SK-N-SH treated with all-trans-retinoic acid at 6 μM for 48 hours (cell line): ENCODE measurements around the gene BOK.

Experiments
- ATAC-seq: fragments of 200-7000 bp; cut with Tn5 transposase; 3 replicates; pipeline ENCODE4 v1.9.1; 2020; ENCODE audit warnings: mild to moderate bottlenecking, moderate library complexity
- ARNTL ChIP-seq: fragments of 450-650 bp; formaldehyde crosslinking; IDR thresholded peaks from 2 replicates; pipeline ENCODE4 v1.5.0; 2020; ENCODE audit warnings: low read depth, mild to moderate bottlenecking, moderate library complexity, borderline replicate concordance
- BACH2 ChIP-seq: fragments of 250-450 bp; sonication (Bioruptor Pico); IDR thresholded peaks from 2 replicates; pipeline ENCODE4 v1.9.0; 2021; ENCODE audit warnings: mild to moderate bottlenecking, borderline replicate concordance
- CSDC2 ChIP-seq: fragments of 250-450 bp; sonication (Bioruptor Pico); IDR thresholded peaks from 2 replicates; pipeline ENCODE4 v1.5.0; 2020; ENCODE audit warnings: mild to moderate bottlenecking, moderate library complexity
- ESRRG ChIP-seq: fragments of 250-450 bp; sonication (Bioruptor Pico); IDR thresholded peaks from 2 replicates; pipeline ENCODE4 v1.6.1; 2021; ENCODE audit warnings: mild to moderate bottlenecking
- GLIS3 ChIP-seq: fragments of 250-450 bp; sonication (Bioruptor Pico); IDR thresholded peaks from 2 replicates; pipeline ENCODE4 v1.5.0; 2020; ENCODE audit warnings: mild to moderate bottlenecking, moderate library complexity
- ISL1 ChIP-seq: fragments of 250-450 bp; sonication (Bioruptor Pico); IDR thresholded peaks from 2 replicates; pipeline ENCODE4 v2.1.2; 2022; ENCODE audit warnings: mild to moderate bottlenecking, moderate library complexity
- RARB ChIP-seq: fragments of 250-450 bp; sonication (Bioruptor Pico); IDR thresholded peaks from 2 replicates; pipeline ENCODE4 v1.8.0; 2021; ENCODE audit warnings: mild to moderate bottlenecking, moderate library complexity
- TCF4 ChIP-seq: fragments of 250-450 bp; sonication (Bioruptor Pico); IDR thresholded peaks from 2 replicates; pipeline ENCODE4 v1.8.0; 2021; ENCODE audit warnings: mild to moderate bottlenecking, moderate library complexity, borderline replicate concordance
- TOX ChIP-seq: fragments of 250-450 bp; sonication (Bioruptor Pico); IDR thresholded peaks from 2 replicates; pipeline ENCODE4 v1.8.0; 2021; ENCODE audit warnings: mild to moderate bottlenecking, moderate library complexity, borderline replicate concordance
- ZC3H10 ChIP-seq: fragments of 250-450 bp; sonication (Bioruptor Pico); IDR thresholded peaks from 2 replicates; pipeline ENCODE4 v1.5.1; 2021; ENCODE audit warnings: mild to moderate bottlenecking, moderate library complexity
- ZFP3 ChIP-seq: fragments of 250-450 bp; sonication (Bioruptor Pico); IDR thresholded peaks from 2 replicates; pipeline ENCODE4 v1.5.0; 2020; ENCODE audit warnings: mild to moderate bottlenecking, moderate library complexity
- ZNF565 ChIP-seq: fragments of 450-650 bp; formaldehyde crosslinking; conservative IDR thresholded peaks from 2 replicates; pipeline ENCODE4 v1.5.0; 2020; ENCODE audit warnings: low read depth, mild to moderate bottlenecking, moderate library complexity
- ZNF8 ChIP-seq: fragments of 450-650 bp; formaldehyde crosslinking; IDR thresholded peaks from 2 replicates; pipeline ENCODE4 v1.5.0; 2020; ENCODE audit warnings: mild to moderate bottlenecking, moderate library complexity
- TF ChIP-seq, protein P1 (sequence below): fragments of 250-450 bp; sonication (Bioruptor Pico); IDR thresholded peaks from 2 replicates; pipeline ENCODE4 v1.5.1; 2020; ENCODE audit warnings: low read depth, mild to moderate bottlenecking, moderate library complexity
- TF ChIP-seq, protein P2 (sequence below): fragments of 250-450 bp; sonication (Bioruptor Pico); IDR thresholded peaks from 2 replicates; pipeline ENCODE4 v1.8.0; 2021; ENCODE audit warnings: low read depth, mild to moderate bottlenecking, moderate library complexity, borderline replicate concordance
- TF ChIP-seq, protein P3 (sequence below): fragments of 250-450 bp; sonication (Bioruptor Pico); IDR thresholded peaks from 2 replicates; pipeline ENCODE4 v1.8.0; 2020; ENCODE audit warnings: mild to moderate bottlenecking, moderate library complexity, borderline replicate concordance
- TF ChIP-seq, protein P4 (sequence below): fragments of 250-450 bp; sonication (Bioruptor Pico); IDR thresholded peaks from 2 replicates; pipeline ENCODE4 v1.5.0; 2020; ENCODE audit warnings: mild to moderate bottlenecking, moderate library complexity
- TF ChIP-seq, protein P5 (sequence below): fragments of 250-450 bp; sonication (Bioruptor Pico); IDR thresholded peaks from 2 replicates; pipeline ENCODE4 v1.5.1; 2021; ENCODE audit warnings: mild to moderate bottlenecking, moderate library complexity

The BOK gene

DNA sequence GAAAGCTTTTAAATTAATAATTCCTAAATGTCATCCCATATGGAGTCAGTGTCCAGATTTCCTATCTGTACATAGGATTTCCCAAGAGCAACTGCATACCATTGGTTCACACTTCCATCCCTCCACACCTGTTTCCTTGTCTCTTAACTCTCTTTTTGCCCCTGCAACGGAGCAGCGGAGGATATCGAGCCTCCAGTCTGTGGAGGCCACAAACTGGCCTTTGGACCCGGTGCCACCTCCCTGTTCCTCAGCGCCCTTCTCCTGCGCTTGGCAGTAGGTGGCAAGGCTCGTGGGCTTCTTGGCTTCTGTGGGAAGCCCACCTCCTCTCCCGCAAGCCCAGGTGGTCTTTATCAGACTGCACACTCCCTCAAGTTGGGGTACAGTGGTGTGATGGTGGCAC is 26.4 kb upstream of the BOK start:
- ATAC-seq, result no peak
- TF ChIP-seq ESRRG (no peak), RARB (CRISPR knock-in tag) (no peak), ARNTL (CRISPR knock-in tag) (no peak), TOX (no peak), TCF4 (CRISPR knock-in tag) (no peak), GLIS3 (no peak), ZNF565 (CRISPR knock-in tag) (no peak)
- TF ChIP-seq, protein P1, sequence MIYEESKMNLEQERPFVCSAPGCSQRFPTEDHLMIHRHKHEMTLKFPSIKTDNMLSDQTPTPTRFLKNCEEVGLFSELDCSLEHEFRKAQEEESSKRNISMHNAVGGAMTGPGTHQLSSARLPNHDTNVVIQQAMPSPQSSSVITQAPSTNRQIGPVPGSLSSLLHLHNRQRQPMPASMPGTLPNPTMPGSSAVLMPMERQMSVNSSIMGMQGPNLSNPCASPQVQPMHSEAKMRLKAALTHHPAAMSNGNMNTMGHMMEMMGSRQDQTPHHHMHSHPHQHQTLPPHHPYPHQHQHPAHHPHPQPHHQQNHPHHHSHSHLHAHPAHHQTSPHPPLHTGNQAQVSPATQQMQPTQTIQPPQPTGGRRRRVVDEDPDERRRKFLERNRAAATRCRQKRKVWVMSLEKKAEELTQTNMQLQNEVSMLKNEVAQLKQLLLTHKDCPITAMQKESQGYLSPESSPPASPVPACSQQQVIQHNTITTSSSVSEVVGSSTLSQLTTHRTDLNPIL, result no peak
- TF ChIP-seq, protein P2, sequence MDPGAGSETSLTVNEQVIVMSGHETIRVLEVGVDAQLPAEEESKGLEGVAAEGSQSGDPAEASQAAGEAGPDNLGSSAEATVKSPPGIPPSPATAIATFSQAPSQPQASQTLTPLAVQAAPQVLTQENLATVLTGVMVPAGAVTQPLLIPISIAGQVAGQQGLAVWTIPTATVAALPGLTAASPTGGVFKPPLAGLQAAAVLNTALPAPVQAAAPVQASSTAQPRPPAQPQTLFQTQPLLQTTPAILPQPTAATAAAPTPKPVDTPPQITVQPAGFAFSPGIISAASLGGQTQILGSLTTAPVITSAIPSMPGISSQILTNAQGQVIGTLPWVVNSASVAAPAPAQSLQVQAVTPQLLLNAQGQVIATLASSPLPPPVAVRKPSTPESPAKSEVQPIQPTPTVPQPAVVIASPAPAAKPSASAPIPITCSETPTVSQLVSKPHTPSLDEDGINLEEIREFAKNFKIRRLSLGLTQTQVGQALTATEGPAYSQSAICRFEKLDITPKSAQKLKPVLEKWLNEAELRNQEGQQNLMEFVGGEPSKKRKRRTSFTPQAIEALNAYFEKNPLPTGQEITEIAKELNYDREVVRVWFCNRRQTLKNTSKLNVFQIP (CRISPR knock-in tag), result no peak
- TF ChIP-seq, protein P3, sequence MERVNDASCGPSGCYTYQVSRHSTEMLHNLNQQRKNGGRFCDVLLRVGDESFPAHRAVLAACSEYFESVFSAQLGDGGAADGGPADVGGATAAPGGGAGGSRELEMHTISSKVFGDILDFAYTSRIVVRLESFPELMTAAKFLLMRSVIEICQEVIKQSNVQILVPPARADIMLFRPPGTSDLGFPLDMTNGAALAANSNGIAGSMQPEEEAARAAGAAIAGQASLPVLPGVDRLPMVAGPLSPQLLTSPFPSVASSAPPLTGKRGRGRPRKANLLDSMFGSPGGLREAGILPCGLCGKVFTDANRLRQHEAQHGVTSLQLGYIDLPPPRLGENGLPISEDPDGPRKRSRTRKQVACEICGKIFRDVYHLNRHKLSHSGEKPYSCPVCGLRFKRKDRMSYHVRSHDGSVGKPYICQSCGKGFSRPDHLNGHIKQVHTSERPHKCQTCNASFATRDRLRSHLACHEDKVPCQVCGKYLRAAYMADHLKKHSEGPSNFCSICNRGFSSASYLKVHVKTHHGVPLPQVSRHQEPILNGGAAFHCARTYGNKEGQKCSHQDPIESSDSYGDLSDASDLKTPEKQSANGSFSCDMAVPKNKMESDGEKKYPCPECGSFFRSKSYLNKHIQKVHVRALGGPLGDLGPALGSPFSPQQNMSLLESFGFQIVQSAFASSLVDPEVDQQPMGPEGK (CRISPR knock-in tag), result no peak

DNA sequence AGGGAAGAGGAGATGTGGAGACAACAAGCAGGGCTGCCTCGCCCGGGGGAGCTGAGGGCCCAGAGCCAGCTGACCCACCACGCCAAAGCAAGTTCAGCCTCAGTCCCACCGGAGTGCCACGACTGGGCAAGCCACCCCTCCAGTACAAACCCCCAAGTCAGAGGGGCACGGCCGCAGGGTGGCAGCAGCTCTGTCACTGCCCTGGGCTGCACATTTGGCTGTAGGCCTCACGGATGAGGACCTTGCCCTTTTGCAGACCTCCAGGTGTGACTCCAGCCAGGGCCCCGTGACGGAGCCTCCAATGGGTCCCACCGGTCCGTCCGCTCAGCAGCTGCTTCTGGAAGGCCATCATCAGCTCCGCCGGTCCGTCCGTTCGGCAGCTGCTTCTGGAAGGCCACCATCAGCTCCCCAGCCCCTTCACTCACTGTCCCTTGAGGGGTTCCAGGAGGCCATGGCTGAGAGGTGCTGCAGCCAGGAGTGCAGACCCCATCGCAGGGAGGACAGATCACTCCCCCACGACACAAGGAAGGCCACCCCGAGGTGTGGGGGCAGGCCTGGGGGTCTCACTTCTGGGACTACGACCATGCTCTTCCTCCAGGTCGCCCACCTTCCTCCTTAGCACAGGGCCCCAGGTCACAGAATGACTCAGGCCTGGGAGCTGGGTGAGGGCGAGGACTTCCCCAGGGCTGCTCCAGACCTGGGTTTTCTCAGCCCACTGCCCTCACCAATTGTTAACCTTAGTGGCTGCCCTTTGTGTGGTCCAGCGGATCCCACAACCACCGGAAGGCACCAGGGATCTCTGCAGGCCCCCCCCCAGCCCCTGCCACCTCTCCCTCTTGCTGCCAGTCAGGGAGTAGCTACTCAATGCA is 25.6 kb upstream of the BOK start:
- ATAC-seq, result no peak
- TF ChIP-seq, protein P3 (CRISPR knock-in tag), result no peak
- TF ChIP-seq RARB (CRISPR knock-in tag), result no peak
- no peak for TF ChIP-seq BACH2
- TF ChIP-seq TCF4 (CRISPR knock-in tag), result no peak
- TF ChIP-seq ZC3H10 (CRISPR knock-in tag), result no peak
- no peak for TF ChIP-seq CSDC2 (CRISPR knock-in tag)
- TF ChIP-seq, protein P2 (CRISPR knock-in tag), result no peak
- no peak for TF ChIP-seq ZFP3 (CRISPR knock-in tag)
- no peak for TF ChIP-seq TOX
- no peak for TF ChIP-seq ZNF8
- no peak for TF ChIP-seq ARNTL (CRISPR knock-in tag)
- TF ChIP-seq, protein P4, sequence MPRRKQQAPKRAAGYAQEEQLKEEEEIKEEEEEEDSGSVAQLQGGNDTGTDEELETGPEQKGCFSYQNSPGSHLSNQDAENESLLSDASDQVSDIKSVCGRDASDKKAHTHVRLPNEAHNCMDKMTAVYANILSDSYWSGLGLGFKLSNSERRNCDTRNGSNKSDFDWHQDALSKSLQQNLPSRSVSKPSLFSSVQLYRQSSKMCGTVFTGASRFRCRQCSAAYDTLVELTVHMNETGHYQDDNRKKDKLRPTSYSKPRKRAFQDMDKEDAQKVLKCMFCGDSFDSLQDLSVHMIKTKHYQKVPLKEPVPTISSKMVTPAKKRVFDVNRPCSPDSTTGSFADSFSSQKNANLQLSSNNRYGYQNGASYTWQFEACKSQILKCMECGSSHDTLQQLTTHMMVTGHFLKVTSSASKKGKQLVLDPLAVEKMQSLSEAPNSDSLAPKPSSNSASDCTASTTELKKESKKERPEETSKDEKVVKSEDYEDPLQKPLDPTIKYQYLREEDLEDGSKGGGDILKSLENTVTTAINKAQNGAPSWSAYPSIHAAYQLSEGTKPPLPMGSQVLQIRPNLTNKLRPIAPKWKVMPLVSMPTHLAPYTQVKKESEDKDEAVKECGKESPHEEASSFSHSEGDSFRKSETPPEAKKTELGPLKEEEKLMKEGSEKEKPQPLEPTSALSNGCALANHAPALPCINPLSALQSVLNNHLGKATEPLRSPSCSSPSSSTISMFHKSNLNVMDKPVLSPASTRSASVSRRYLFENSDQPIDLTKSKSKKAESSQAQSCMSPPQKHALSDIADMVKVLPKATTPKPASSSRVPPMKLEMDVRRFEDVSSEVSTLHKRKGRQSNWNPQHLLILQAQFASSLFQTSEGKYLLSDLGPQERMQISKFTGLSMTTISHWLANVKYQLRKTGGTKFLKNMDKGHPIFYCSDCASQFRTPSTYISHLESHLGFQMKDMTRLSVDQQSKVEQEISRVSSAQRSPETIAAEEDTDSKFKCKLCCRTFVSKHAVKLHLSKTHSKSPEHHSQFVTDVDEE (CRISPR knock-in tag), result no peak
- TF ChIP-seq, protein P5, sequence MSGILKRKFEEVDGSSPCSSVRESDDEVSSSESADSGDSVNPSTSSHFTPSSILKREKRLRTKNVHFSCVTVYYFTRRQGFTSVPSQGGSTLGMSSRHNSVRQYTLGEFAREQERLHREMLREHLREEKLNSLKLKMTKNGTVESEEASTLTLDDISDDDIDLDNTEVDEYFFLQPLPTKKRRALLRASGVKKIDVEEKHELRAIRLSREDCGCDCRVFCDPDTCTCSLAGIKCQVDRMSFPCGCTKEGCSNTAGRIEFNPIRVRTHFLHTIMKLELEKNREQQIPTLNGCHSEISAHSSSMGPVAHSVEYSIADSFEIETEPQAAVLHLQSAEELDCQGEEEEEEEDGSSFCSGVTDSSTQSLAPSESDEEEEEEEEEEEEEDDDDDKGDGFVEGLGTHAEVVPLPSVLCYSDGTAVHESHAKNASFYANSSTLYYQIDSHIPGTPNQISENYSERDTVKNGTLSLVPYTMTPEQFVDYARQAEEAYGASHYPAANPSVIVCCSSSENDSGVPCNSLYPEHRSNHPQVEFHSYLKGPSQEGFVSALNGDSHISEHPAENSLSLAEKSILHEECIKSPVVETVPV, result no peak
- no peak for TF ChIP-seq ISL1 (CRISPR knock-in tag)
